ENCODE results near the gene PRIM2. TPM values are rescaled to one million over a fixed set of nuclear protein-coding genes. Genes with fewer than 3 reads are reported as not detected.
A peak's percentile ranks its signal among the peaks of the same experiment; 100 is the strongest.
"Not testable (repeated sequence)": the region's sequence is repeated elsewhere in the genome, so short reads cannot be mapped to it uniquely, and the experiment has no call there.

PRIM2 gene
- total and polyA plus RNA-seq, 2 of the 4 experiments (the other 2 are of a cell fraction): 11.8 to 37.5 TPM

- POLR2A ChIA-PET (ENCODE audit: unreplicated experiment): not testable (repeated sequence)
Observed at GRCh38 chr6:57359766-57360165, 42.3 kb downstream of the PRIM2 start.

GRCh38 chr6:57362340-57362739, 44.9 kb downstream of the PRIM2 start:
- H3K9me1 ChIP-seq (ENCODE audit: insufficient read depth, low read length); H2BK5ac ChIP-seq (ENCODE audit: low read depth, low read length, poor library complexity, severe bottlenecking); H3K56ac ChIP-seq (ENCODE audit: extremely low read depth, insufficient read depth, low read length); H3K27ac ChIP-seq (ENCODE audit: insufficient read depth, low read length); H4K91ac ChIP-seq (ENCODE audit: insufficient read depth, low read depth, low read length); CTCF ChIA-PET; H3K27me3 ChIP-seq (ENCODE audit: control insufficient read depth, insufficient read depth, low read length); H4K8ac ChIP-seq (ENCODE audit: low read depth in 2 of 2, low read length in 2 of 2); H2BK20ac ChIP-seq (ENCODE audit: low read depth, low read length); H4K20me1 ChIP-seq (ENCODE audit: insufficient read depth, low read length); POLR2A ChIA-PET (ENCODE audit: unreplicated experiment); BruUV-seq (replicated peaks); H3K4me1 ChIP-seq (ENCODE audit: control insufficient read depth, insufficient read depth, low read length); H2AK5ac ChIP-seq (ENCODE audit: low read depth, low read length); H2BK120ac ChIP-seq (ENCODE audit: low read depth, low read length); in situ Hi-C loops (cut with MboI; ENCODE audit: low sequenced_read_pairs); H3K4ac ChIP-seq (ENCODE audit: low read depth, low read length); H3K4me2 ChIP-seq (ENCODE audit: low read depth, low read length); H3K4me3 ChIP-seq (ENCODE audit: insufficient read depth, low read depth, low read length); H2AFZ ChIP-seq (replicated peaks; ENCODE audit: low read length, poor library complexity); H3K9ac ChIP-seq (ENCODE audit: low read depth, low read length); H3K9me3 ChIP-seq (ENCODE audit: control insufficient read depth, insufficient read depth, low read length); H3K36me3 ChIP-seq (ENCODE audit: control insufficient read depth, insufficient read depth, low read length); dilution Hi-C loops (cut with HindIII; ENCODE audit: low sequenced_read_pairs, unreplicated experiment); H2BK15ac ChIP-seq (ENCODE audit: low read depth, low read length); H3K23ac ChIP-seq (ENCODE audit: low read depth, low read length); H3K14ac ChIP-seq (replicated peaks; ENCODE audit: low read depth, low read length); H2AK9ac ChIP-seq (replicated peaks; ENCODE audit: low read depth, low read length, poor library complexity): not testable (repeated sequence)
- peak overlapping the region; percentile 81; the same call in 1 of the 2 replicates for H4K5ac ChIP-seq (ENCODE audit: low read depth, low read length)
- peaks cover 2 to 14% of the 10 kb centered on the region in 2 experiments for H3K79me1 ChIP-seq (ENCODE audit: low read depth in 1 of 2, low read length in 2 of 2)
- WGBS, 2 experiments (ENCODE audit: extremely low coverage in 2 of 2, insufficient read length in 1 of 2): no CpG with 5 or more reads among the region's 2 CpGs
- intact Hi-C loops (cut with micrococcal nuclease): loop anchor here (10.0 kb wide), 1 partner anchor 62 kb away; no protein-coding TSS in a partner anchor
- H3K18ac ChIP-seq (ENCODE audit: low read depth, low read length): peak overlapping the region; percentile 84; the same call in 1 of the 2 replicates
- DNase-seq (peak; percentile 46), ATAC-seq (ENCODE audit: low read depth) (0 out of 2 replicates have a peak, but pooled peaks have one; percentile 21)

More at GRCh38 chr6:57359766-57360165, 42.3 kb downstream of the PRIM2 start:
- H2BK15ac ChIP-seq (ENCODE audit: low read depth, low read length); H2BK20ac ChIP-seq (ENCODE audit: low read depth, low read length); CTCF ChIA-PET; H2BK5ac ChIP-seq (ENCODE audit: low read depth, low read length, poor library complexity, severe bottlenecking); H3K56ac ChIP-seq (ENCODE audit: extremely low read depth, insufficient read depth, low read length); H3K9ac ChIP-seq (ENCODE audit: low read depth, low read length); H4K91ac ChIP-seq (ENCODE audit: insufficient read depth, low read depth, low read length); H2BK120ac ChIP-seq (ENCODE audit: low read depth, low read length); H3K36me3 ChIP-seq (ENCODE audit: control insufficient read depth, insufficient read depth, low read length); H3K9me1 ChIP-seq (ENCODE audit: insufficient read depth, low read length); H4K5ac ChIP-seq (ENCODE audit: low read depth, low read length); H2AK9ac ChIP-seq (replicated peaks; ENCODE audit: low read depth, low read length, poor library complexity); H3K23ac ChIP-seq (ENCODE audit: low read depth, low read length); in situ Hi-C loops (cut with MboI; ENCODE audit: low sequenced_read_pairs); H3K18ac ChIP-seq (ENCODE audit: low read depth, low read length); H4K20me1 ChIP-seq (ENCODE audit: insufficient read depth, low read length); H3K14ac ChIP-seq (replicated peaks; ENCODE audit: low read depth, low read length); H3K9me3 ChIP-seq (ENCODE audit: control insufficient read depth, insufficient read depth, low read length); H3K4ac ChIP-seq (ENCODE audit: low read depth, low read length); H3K27ac ChIP-seq (ENCODE audit: insufficient read depth, low read length); H3K27me3 ChIP-seq (ENCODE audit: control insufficient read depth, insufficient read depth, low read length); BruUV-seq (replicated peaks); dilution Hi-C loops (cut with HindIII; ENCODE audit: low sequenced_read_pairs, unreplicated experiment); H3K4me3 ChIP-seq (ENCODE audit: insufficient read depth, low read depth, low read length); H3K4me2 ChIP-seq (ENCODE audit: low read depth, low read length); DNase-seq; H4K8ac ChIP-seq (ENCODE audit: low read depth in 2 of 2, low read length in 2 of 2); H2AFZ ChIP-seq (replicated peaks; ENCODE audit: low read length, poor library complexity); ATAC-seq (ENCODE audit: low read depth); H2AK5ac ChIP-seq (ENCODE audit: low read depth, low read length); H3K4me1 ChIP-seq (ENCODE audit: control insufficient read depth, insufficient read depth, low read length): not testable (repeated sequence)
- intact Hi-C loops (cut with micrococcal nuclease): loop anchor here (10.0 kb wide), 1 partner anchor 65 kb away; no protein-coding TSS in a partner anchor
- peaks cover 4 to 13% of the 10 kb centered on the region in 2 experiments for H3K79me1 ChIP-seq (ENCODE audit: low read depth in 1 of 2, low read length in 2 of 2)

All from IMR-90 (cell line).